GM21717 (cell line): ENCODE results near the gene MLEC.

Experiments
- ATAC-seq: cut with Tn5 transposase; IDR thresholded peaks from one replicate; pipeline ENCODE4 v1.9.1; 2021; ENCODE audit warnings: mild to moderate bottlenecking, moderate library complexity; ENCODE audit not compliant: unreplicated experiment

The MLEC gene

DNA sequence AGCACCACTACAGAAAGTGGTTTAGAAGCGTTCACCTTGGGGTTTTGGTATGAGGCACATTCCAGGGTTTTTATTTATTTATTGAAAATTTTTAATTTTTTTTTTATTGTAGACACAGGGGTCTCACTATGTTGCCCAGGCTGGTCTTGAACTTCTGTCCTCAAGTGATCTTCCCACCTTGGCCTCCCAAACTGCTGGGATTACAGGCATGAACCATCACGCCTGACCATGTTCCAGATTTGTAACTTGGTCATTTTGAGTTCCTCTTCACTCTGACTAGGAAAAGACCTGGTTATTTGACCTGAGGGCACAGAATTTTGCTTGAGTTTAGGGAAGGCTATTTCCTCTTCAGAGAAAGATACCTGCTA, 3.1 kb downstream of the MLEC start:
- no peak for ATAC-seq

DNA sequence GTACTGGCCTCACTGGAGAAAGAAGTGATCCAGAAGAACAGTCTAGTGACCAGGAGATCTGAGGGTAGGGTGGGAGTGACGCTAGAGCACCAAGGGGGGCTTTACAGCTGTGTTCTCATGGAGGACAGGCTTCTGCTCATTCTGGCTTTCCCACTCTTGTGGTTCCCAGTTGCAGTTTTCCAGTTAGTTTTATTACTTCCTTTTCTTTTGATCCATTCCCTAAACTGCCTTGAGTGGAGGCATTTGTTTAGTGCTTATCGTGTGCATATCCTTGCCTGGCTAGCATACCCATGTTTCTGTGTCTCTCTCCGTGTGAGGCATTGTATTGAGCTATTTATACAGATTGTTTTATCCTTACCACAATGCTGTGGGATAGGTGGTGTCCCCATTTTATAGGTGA, 4.0 kb downstream of the MLEC start:
- no peak for ATAC-seq

DNA sequence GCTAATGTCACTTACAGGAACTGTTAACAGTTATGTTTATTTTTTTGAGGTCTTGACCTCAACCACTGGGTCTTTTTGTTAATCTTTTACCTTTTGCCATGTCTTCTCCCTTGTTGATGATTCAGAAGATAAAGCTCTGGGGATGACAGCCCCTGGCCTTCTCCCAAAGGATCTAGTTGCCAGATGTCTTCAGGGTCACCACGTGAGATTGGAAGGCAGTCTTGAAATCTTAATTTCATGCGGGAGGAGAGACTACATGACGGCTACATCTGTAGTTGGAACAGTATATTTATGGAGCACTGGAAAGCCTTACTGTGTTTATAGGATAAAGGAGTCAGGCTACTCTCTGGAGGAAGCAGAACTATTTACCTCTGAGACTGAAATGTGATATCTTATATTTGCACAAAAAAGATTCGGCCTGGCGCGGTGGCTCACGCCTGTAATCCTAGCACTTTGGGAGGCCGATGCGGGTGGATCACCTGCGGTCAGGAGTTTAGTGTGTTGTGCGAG, 5.6 kb downstream of the MLEC start:
- ATAC-seq: no peak

DNA sequence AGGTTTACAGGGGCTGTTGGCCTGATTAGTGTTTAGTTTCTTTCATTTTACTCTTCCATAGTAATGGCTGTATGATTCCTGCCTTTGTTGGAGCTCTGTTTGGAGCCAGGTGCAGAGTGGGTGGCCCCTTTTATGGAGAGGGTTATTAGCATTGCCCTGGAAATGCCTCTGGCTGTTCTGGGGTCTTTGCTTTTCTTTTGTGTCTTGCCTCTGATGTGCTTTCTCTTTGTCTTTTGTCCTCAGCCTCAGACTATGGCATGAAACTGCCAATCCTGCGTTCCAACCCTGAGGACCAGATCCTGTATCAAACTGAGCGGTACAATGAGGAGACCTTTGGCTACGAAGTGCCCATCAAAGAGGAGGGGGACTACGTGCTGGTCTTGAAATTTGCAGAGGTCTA, 6.9 kb downstream of the MLEC start:
- no peak for ATAC-seq

DNA sequence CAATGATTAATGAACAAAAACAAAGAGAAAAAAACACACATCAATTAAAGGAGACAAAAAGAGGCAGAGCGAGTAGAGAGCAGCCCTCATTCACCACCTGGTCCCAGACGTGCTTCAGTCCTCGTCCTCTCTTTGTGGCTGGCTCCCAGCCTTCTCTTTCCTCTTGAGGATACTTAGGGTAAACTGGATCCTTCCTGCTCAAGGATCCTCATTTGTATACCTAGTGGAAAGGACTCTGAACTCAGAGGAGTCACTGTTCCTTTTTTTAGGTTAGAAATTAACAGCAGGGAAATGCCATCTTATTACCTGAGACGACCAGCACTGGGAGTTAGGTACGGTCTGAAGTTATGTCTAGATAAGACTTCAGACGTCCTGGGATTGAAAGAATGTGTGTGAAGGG, 9.7 kb downstream of the MLEC start:
- ATAC-seq: no peak

DNA sequence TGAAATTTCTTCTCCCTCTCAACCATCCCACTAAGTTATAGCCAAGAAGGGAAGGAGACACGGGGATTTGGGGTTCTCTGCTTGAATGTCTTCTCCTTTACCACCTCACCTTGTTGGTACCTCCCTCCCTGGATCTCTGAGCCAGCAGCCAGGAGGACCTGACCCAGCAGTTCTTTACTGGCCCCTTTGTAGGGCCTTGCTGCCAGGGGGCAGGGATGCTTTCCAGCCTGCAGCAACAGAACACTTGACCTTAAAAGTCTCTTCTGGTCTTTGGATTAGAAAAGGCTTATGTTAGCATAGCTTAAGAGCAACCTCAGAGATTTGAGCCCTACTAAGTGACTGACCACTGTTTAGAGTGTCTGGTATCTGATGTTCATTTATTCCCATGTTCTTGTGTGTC, 10.4 kb downstream of the MLEC start:
- no peak for ATAC-seq

DNA sequence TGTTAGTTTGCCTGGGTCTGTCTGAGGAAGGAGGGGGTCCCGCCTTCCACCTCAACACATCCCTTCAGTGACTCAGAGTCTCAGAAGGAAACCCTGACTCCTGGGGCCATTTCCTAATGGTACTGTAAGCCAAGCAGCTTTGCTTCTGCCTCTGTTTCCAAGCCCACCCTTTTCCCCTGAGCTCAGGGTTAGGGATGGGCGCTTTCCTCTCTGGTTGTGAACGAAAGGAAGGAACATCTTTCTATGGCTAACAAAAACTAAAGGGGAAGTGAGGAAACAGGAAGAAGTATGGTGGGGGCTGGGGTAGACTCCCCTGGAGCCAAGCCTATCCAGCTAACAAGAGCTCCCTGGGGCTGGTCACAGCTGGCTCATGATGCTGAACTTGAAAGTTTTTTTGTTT, 11.7 kb downstream of the MLEC start:
- no peak for ATAC-seq

DNA sequence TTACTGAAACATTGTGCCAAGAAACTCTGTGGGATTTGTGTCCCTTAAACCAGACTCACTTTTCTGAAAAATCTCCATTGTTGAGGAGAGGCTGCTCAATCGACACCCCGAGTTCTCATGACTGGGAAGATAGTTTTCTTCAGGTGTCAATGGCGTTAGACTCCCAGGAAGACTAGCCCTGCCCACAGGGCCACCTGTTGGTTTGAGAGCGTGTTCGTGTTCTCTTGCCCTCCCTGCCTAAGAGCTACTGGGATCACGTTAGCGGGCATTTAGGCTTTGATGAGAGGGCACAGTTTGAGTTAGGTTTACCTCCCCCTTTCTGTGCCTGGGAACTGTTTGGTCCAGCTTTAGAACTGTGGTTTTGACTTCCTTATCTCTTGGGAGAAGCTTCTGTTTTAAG, 12.6 kb downstream of the MLEC start:
- no peak for ATAC-seq

DNA sequence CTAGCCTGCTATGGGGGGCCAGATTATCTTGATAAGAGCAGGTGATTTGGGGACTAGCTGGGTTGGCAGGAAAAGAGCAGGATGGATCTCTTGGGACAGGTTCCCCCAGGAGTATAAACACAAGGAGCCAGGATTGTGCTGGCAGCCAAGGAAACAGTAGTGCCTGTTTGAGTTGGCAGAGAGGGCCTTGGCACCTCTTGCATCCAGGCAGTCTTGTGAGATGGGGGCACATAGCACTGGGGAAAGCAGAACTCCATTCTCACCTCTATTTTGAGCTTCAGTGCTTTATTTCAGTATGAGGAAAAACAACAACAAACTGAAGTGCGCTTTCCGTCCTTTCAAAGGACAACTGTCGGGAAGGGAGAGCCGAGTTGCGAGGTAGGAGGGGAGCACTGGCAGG, 13.9 kb downstream of the MLEC start:
- no peak for ATAC-seq

DNA sequence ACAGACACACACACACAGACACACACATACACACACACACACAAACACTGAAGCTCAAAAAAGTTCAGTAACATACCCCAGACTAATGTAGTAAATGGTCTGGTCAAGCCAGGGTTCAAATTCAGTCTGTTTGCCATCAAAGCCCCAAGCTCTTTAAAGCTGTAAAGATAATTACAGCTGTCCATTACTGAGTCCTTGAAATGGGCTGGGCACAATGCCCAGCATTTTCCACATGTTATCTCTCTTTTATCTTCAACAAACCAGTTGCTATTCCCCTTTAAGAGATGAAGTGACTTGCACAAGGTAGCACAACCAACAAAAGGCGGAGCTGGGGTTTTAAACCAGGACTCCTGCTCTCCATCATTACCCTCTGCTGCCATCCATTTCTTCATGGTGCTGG, 15.7 kb downstream of the MLEC start:
- ATAC-seq: no peak

DNA sequence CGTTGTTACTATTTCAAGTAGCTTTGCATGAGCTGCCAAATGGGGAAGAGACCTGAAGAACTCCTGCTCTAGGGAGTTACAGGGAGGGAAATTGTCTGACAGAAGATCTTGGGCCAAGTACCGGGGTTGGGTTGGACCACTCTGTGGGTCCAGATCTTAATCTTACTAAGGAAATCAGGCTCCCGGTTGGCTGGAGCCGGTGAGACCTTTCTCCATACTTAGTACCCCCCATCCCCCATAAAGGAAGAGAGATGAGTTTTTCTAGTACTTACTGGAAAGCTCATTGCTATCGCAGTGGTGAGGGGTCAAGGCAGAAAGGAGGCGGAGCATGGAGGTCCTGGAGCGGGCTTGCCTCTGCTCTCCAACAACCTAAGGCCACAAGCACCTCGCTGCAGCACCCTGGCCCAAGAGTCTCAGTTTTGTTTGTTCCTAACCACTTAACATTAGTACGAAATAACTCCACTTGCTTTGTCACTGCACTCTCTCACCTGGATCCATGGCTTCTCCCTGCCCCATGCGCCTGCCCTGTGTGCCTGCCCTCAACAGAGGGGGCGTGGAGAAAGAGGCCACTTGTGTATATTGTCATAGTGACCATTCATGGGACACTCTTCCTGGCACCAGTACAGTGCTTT, 16.5 kb downstream of the MLEC start:
- ATAC-seq: no peak

DNA sequence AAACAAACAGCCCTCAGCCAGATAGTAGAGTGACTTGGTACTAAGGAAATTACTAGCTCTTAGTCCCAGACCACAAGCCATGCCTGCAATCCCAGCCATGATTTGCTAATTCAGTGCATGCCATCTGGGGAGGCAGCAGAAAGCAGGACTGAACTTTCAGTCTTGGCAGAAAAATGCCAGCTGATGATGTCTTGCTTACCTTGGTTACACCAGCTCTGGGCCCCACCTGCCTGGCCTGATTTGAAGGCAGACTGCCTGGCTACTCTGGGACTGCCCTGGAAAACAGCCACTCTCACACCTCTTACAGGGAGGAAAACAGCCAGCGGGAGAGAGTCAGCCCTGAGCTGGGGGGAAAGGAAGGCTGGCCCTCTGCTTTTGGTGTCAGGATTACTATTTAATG, 18.7 kb downstream of the MLEC start:
- ATAC-seq: no peak

DNA sequence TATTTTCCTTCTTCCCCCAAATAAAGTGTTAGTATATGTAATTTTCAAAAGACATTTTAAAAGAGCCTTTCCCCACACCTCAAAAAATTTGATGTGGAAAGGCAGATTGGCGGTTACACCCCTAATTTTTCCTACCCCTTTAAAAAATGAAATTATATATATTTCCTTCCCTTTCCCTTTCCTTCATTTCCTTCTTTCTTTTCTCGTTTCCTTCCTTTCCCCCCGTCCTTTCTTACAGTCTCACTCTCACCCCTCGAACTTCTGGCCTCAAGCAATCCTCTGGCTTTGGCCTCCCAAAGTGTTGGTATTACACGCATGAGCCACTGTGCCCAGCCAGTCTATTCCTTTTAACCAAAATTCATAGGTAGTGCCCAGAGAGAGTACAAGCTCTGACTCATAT, 19.1 kb downstream of the MLEC start:
- ATAC-seq: no peak

DNA sequence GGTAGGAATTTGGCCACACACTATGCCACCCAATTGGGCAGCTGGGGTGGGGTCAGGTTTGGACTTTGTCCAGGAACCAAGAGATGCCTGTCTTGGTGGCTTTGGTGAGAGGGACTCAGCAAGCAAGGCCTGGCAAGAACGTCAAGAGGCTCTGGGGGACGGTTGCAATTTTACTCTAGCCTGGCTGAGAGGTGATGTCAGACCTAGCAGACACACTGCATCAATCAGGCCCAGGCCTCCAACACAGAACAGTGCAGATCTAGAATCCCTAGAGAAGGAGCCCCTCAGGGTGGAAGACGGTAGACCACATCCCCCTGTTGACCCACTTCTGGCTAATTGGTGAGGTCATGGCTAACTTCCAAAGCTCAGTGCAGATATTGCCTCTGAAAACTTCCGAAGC, 21.7 kb downstream of the MLEC start:
- no peak for ATAC-seq

DNA sequence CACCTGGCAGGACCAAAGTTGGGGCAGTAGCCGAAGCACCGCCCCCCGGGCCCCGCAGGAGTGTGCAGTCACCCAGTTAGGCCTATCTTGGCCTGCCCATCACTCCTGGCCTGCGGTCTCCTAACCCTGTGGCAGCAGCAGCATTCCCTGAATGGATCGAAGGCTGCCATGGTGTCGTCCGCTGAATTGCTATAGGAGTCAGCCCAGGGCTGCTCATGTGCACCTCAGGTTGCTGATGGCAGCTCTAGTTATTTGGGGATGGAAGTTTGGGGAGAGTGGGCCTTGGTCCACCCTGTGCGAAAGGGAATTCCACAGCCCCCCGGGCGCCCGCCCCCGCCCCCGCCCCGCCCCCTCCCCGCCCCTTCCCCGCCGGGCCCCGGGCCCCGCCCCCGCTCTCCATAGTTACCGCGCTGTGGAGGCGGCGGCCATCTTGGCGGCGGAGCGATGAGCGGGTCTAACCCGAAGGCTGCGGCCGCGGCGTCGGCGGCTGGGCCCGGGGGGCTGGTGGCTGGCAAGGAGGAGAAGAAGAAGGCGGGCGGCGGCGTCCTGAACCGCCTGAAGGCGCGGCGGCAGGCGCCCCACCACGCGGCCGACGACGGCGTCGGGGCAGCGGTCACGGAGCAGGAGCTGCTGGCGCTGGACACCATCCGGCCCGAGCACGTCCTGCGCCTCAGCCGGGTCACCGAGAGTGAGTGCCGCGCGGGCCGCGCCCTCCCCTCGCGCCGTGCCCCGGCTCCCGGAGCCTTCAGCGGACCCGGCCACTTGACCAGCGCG, 23.3 kb downstream of the MLEC start, which contains the start of gene UNC119B:
Gene UNC119B (plus strand): TSS at position 428 of the 774 bp plus-strand sequence. CDS start 17 bp downstream, at position 445.
- no peak for ATAC-seq

DNA sequence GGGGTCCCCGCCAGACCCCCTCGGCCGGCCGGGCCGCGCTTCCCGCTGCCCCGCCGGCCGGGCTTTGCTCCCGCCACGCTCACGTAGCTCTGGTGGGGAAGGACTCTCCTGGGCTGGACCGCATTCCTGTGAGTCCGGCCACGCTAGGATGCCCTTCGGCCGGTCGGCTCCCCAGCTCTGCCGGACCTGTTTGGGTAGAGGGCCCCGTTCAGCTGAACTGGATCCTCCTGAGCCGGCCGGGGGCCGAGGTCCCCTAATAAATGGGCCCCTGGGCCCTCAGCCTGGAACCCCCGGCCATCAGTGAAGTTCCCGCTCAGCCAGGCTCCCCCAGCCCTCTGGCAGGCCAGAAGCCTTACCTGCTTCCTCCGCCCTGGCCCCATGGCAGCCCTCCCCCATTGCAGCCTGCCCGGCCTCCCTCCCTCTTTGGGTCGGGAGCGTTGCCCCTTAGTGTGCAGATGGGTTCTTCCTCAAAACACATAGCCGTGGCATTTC, 23.9 kb downstream of the MLEC start:
- no peak for ATAC-seq

DNA sequence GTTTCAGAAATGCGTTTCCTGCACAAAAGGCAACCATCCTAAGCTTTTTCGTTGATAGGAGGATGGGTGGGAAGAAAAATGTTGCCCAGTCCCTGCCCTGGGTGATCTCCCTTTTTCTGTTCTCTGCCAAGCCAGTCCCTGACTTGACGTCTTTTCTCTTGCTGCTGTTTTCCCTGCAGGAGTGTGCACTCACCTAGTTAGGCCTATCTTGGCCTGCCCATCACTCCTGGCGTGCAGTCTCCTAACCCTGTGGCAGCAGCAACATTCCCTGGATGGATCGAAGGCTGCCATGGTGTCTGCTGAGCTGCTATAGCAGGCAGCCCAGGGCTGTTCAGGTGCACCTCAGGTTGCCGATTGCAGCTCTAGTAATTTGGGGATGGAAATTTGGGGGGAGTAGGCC, 24.5 kb downstream of the MLEC start:
- ATAC-seq: no peak

DNA sequence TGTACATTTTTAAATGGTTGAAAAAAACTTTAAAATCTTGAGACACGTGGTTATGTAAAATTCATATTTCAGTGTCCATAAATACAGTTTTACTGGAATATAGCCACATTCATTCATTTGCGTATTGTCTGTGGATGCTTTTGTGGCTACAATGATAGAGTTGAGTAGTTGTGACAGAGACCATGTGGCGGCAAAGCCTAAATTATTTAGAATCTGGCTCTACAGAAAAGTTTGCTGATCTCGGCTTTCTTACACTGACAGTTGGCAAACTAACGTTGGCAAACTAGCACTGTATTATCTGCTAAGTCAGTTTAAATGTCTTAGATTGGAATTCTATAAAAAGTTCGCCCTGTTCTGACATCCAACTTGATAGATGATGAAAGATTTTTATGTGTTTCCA, 25.7 kb downstream of the MLEC start:
- no peak for ATAC-seq

DNA sequence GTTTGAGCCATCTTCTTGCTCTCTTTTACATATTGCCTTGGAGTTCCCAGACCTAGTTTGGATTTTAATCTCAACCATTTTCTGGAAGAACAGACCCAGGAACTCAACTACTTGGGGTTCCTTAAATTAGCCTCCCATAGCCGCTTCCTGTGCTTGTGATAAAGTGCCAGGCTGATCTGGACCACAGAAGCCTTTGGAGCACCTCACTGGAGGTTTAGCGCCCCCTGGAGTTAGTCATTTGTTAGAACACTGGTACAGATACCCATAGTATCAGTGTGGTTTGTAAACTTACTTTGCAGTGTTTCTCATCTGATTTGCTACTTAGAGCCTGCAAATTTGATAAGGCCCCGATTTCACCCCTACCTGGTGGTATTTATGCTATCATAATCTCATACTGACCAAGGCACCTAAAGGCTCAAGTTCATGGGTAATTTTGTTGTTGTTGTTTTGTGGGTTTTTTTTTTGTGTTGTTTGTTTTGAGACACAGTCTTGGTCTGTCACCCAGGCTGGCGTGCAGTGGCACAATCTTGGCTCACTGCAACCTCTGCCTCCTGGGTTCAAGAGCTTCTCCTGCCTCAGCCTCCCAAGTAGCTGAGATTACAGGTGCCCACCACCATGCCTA, 27.0 kb downstream of the MLEC start:
- no peak for ATAC-seq

DNA sequence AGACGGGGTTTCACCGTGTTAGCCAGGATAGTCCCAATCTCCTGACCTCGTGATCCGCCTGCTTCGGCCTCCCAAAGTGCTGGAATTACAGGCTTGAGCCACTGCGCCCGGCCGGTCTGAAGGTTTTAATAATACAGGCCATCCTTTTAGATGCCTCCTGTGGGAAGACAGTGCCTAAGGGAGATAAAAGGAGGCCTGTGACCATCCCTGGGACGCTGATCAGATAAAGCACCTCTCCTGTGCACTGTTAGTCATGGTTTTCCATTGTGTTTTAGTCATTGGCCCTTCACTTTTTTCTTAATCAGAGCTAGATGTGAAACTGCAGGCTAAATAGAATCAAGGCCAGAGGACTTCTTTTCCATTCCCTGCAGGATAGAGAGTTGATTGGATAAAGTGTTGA, 31.1 kb downstream of the MLEC start:
- no peak for ATAC-seq

DNA sequence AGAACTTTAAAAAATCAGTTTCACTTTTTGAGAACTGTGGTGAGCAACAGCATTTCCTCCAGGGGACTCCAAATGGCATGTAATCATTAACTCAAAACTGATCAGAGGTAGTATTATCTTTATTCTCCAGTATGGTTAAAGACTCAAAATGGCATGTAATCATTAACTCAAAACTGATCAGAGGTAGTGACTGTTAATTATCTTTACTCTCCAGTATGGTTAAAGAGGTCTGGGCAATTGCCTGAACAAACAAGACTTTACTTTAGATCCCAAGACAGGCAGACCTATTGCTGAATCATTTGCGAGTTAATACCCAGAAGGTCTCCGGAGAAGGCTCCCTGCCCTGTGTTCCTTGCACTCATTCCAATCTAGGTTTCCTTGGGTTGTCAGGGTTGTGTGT, 32.1 kb downstream of the MLEC start:
- no peak for ATAC-seq
